GM12874 (cell line): ENCODE results near the gene LMAN1L.

Source experiments
- TF ChIP-seq, protein P1 (sequence below): IDR thresholded peaks from 2 replicates; pipeline ENCODE4 v1.5.1; 2011; ENCODE audit warnings: low read depth, mild to moderate bottlenecking, control low read depth, low read length, moderate library complexity; ENCODE audit not compliant: insufficient read depth

Gene LMAN1L

DNA sequence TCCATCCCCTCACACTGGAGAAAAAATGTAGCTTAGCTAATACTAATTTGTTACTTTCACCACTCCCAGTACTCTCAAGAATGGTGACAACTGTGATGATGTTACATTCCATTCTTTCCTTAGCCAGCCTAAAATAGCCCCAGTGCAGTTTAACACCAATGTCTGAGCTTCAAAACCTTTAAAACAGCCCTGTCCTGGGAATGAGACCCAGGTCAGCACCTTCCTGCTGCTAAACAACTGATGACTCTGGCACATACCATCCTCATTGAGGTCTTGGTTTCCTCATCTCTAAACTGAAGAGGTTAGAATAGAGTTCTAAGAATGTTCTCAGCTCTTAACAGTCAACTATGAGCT lies 56.7 kb downstream of the LMAN1L start:
- TF ChIP-seq, protein P1, sequence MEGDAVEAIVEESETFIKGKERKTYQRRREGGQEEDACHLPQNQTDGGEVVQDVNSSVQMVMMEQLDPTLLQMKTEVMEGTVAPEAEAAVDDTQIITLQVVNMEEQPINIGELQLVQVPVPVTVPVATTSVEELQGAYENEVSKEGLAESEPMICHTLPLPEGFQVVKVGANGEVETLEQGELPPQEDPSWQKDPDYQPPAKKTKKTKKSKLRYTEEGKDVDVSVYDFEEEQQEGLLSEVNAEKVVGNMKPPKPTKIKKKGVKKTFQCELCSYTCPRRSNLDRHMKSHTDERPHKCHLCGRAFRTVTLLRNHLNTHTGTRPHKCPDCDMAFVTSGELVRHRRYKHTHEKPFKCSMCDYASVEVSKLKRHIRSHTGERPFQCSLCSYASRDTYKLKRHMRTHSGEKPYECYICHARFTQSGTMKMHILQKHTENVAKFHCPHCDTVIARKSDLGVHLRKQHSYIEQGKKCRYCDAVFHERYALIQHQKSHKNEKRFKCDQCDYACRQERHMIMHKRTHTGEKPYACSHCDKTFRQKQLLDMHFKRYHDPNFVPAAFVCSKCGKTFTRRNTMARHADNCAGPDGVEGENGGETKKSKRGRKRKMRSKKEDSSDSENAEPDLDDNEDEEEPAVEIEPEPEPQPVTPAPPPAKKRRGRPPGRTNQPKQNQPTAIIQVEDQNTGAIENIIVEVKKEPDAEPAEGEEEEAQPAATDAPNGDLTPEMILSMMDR: no peak

GRCh38 chr15:74869726-74870407 lies 57.2 kb downstream of the LMAN1L start:
- TF ChIP-seq, protein P1: no peak

DNA sequence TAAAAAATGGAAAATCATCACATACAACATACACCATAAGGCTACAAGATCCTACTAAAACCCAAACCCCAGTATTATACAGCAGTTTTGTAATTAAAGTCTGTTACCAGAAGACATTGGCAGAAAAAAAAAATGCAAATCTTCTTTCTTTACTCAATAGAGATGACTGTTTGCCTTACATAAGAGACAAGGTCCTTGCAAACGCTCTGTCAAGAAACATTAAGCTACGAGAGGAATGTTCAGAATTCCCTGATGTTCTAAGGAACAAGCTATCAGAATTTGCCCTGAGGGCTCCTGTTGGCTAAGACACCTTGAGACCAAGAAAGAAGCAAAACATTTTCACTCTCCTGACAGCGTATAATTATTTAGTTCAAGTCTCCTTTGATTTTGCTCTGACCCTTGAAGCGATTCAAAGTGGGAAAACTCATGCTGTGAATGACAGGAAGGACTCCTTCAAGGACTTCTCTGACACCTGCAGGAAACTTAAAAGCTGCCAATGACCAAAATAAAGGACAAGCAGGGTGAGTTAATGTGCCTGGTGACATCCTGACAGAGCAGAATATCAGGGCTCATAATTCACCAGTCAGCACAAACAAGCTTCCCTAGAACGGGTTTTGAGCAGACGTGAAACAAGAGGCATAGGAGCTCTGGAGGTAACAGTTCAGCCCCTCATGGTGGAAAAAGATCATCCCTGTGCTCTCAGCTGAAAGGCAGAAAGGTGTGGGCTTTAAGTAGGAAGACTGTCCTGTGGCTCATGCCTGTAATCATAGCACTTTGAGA lies 58.0 kb downstream of the LMAN1L start:
- TF ChIP-seq, protein P1: no peak

GRCh38 chr15:74872702-74873035 lies 60.0 kb downstream of the LMAN1L start:
- TF ChIP-seq, protein P1: no peak

DNA sequence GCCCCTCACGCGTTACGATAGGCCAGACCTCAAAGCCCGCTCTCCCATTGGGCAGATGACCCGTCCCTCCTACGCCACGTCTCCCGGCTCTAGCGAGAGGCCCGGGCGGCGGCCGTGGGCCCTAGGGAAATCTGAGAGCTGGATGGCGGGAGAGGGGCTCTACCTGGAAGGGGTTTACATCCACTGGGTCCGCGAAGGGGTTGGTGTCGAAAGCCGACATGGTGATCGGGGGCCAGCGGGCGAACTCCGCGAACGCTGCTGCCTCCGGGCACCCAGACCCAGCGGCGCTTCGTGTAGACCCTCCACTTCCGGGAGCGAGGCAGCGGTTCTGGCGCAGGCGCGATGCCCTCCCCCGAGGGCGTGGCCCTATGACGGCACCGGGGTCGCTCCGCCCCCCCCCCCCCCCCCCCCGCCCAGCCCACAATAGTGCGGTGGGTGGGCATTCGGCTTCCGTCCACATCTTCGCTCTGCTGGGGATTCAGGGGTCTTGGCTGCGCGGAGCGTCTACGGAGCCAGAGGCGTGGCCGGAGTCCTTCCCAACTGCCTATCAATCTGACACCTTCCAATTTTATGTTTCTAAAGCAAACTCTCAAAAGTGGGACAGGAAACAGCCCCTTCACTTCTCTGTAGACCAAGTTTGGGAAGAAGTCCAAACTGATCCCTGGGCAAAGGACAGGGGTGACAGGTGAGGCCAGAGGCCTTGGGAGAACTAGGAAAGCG lies 60.6 kb downstream of the LMAN1L start, which contains the start of gene SCAMP2:
Gene SCAMP2, minus strand, starts transcription at position 330 of the 720 bp plus-strand sequence. Its CDS starts 110 bp downstream, at position 220.
- TF ChIP-seq, protein P1: no peak

DNA sequence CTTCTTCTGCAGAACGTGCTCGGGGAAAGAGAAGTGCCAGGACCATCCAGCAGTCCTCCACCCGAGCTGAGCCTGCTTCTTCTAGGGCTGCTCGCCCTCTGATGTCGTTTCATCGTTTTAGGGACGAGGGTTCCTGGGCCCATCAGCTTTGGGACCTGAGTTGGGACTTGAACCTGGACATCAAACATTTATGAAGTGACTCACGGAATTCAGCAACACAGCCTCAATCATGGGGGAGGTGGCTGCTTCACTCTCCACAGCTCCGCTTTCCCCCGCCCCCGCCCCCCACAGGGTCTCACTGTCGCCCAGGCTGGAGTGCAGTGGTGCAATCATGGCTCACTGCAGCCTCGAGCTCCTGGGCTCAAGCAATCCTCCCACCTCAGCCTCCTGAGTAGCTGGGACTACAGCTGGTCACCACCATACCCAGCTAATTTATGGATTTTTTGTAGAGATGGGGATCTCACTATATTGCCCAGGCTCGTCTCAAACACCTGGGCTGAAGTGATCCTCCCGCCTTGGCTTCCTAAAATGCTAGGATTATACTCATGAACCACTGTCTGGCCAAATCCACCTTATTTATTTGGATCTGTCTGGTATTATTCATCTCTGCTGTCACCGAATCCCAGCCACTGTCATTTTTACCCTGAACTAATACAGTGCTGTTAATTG lies 61.3 kb downstream of the LMAN1L start:
- TF ChIP-seq, protein P1: no peak
